ENCODE measurements around the gene ZNF649. TPM values are rescaled to one million over a fixed set of nuclear protein-coding genes. Genes with fewer than 3 reads are reported as not detected.

ZNF649 gene
- total RNA-seq (10 to 100 TPM; 13.0 to 13.2 TPM), total RNA-seq (9.0 to 40.4 (median 26.4) reads per million in 172 experiments)
- polyA plus RNA-seq (2013, experiment 1 of 2) = 7.2 TPM
- 8.4 TPM for polyA plus RNA-seq (2013, experiment 2 of 2)

DNA sequence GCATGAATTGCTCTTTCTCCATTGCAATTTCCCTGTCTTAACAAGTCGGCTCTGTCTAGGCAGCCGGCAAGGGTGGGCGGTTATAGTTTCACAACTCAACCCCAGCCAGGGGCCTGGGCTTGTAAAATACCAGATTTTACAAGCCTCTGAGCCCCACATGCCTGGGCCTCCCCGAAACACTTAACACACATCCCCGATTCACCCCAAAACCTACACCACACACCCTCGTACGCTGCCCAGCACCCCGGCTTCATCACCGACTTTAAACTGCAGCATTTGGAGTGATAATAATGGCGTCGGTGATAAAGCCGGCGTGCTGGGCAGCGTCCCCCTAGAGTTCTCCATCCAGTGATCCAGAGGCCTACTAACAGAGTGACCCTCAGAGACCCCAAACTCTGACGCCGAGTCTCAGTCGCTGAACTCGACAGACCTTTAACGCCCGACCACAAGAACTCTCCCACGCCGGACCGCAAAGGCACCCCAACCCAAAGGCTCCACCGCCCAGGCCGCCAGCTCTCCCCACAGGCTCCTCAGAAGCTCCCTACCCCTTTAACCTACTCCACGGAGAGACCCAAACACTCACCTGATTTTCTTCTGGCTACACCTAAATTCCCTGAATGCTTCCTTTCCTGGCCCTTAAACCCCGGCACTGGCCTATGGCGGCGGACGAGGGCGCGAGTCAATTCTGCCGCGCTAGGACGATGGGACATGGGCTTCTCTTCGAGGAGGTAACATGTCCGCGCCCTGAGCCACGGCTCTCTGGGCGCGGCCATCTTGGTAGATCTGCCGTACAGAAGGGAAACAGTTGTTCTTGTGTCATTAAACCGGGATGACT is at the start of gene ZNF649:
ZNF649 (minus strand) TSS at position 687 of the 835 bp plus-strand sequence. CDS start 4,910 bp downstream, outside the sequence.
- TF ChIP-seq, protein P1, sequence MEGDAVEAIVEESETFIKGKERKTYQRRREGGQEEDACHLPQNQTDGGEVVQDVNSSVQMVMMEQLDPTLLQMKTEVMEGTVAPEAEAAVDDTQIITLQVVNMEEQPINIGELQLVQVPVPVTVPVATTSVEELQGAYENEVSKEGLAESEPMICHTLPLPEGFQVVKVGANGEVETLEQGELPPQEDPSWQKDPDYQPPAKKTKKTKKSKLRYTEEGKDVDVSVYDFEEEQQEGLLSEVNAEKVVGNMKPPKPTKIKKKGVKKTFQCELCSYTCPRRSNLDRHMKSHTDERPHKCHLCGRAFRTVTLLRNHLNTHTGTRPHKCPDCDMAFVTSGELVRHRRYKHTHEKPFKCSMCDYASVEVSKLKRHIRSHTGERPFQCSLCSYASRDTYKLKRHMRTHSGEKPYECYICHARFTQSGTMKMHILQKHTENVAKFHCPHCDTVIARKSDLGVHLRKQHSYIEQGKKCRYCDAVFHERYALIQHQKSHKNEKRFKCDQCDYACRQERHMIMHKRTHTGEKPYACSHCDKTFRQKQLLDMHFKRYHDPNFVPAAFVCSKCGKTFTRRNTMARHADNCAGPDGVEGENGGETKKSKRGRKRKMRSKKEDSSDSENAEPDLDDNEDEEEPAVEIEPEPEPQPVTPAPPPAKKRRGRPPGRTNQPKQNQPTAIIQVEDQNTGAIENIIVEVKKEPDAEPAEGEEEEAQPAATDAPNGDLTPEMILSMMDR (IDR thresholded peaks at IDR 0.05) = no peak
- ATAC-seq (ENCODE audit: poor library complexity) = peak; percentile 91
- ChIA-PET CTCF (no interaction called here), POLR2A (interaction anchor here (0.5 to 2.0 kb wide), 3 partner anchors 22 to 144 kb away, joined by 3 to 7 read pairs (median 3); partner anchors contain the start of genes ZNF350 and ZNF432)
- DNase-seq = peak; percentile 69 to 90 (median 74)
- intact Hi-C loops (cut with DNase I, micrococcal nuclease) = loop anchor here (1.0 to 10.0 kb wide), 6 partner anchors 22 to 993 kb away; partner anchors contain the start of genes ZNF350 (in 2 of the 2), ZNF320 (in 1 of the 2), ZNF432 (in 1 of the 2) and ZNF613 (in 1 of the 2)
- Mint-ChIP-seq H3K36me3 (ENCODE audit: low read depth) (peaks cover 80% of the 10 kb centered on the region), H3K27me3 (peaks cover 36% of the 10 kb centered on the region), H3K4me1 (ENCODE audit: low read depth) (peaks cover 29% of the 10 kb centered on the region), H3K4me3 (peak within 1 kb of the TSS; percentile 100), H3K9me3 (peaks cover 24% of the 10 kb centered on the region), H3K27ac (peak within 1 kb of the TSS; percentile 89)
- Histone ChIP-seq H3K9me3 (ENCODE audit: control insufficient read depth in 1 of 2, insufficient read depth in 1 of 2, low read length in 2 of 2) (peaks cover 42 to 54% of the 10 kb centered on the region in 2 experiments), H3K4me3 (ENCODE audit: low read length) (peak within 1 kb of the TSS; percentile 92), H3K36me3 (ENCODE audit: insufficient read depth, low read length) (peaks cover 10% of the 10 kb centered on the region), H3K27ac (ENCODE audit: low read depth in 1 of 2, low read length in 2 of 2) (peak within 1 kb of the TSS; percentile 53 to 58), H3K27me3 (ENCODE audit: control insufficient read depth in 1 of 2, insufficient read depth in 2 of 2, low read length in 2 of 2) (peaks cover 6 to 9% of the 10 kb centered on the region in 2 experiments), H3K4me1 (ENCODE audit: insufficient read depth, low read length) (peaks cover 14% of the 10 kb centered on the region)

DNA sequence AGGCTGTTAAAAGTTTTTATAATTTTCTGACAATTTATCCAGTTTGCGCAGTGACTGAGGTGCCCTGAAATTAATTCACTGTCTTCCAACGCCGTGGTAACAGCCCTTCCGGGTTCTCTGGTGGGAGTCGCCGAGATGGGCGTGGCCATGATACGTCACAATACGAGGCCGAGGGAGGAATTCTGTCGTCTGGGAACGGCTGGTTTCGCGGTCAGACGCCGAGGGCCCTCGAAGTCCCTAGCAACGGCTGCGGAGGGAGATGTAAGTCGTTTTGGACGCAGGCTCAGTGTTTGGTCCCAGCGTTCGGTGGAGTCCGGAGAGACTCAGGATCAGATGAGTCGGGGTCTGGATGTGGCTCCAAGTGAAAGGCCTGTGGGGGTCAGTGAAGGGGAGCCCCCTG is 44.2 kb upstream of the ZNF649 start:
- Histone ChIP-seq H3K4me3 (ENCODE audit: low read length) (no peak overlapping the region), H3K27ac (ENCODE audit: low read depth in 1 of 2, low read length in 2 of 2) (no peak overlapping the region), H3K9me3 (ENCODE audit: control insufficient read depth in 1 of 2, insufficient read depth in 1 of 2, low read length in 2 of 2) (peaks cover 47 to 78% of the 10 kb centered on the region in 2 experiments), H3K36me3 (ENCODE audit: insufficient read depth, low read length) (peaks cover 8% of the 10 kb centered on the region), H3K27me3 (ENCODE audit: control insufficient read depth in 1 of 2, insufficient read depth in 2 of 2, low read length in 2 of 2) (no peaks in the 10 kb centered on the region), H3K4me1 (ENCODE audit: insufficient read depth, low read length) (no peaks in the 10 kb centered on the region)
- ATAC-seq (ENCODE audit: poor library complexity) = no peak
- H3K4me3 Mint-ChIP-seq = no peak overlapping the region
- TF ChIP-seq, protein P1 (IDR thresholded peaks at IDR 0.05) = no peak
- ChIA-PET POLR2A (no interaction called here), CTCF (no interaction called here)
- peaks cover 73% of the 10 kb centered on the region for H3K36me3 Mint-ChIP-seq (ENCODE audit: low read depth)
- no peak for DNase-seq
- intact Hi-C loops (cut with DNase I, micrococcal nuclease) = no loop called here
- no peaks in the 10 kb centered on the region for H3K4me1 Mint-ChIP-seq (ENCODE audit: low read depth)
- peaks cover 24% of the 10 kb centered on the region for H3K9me3 Mint-ChIP-seq
- H3K27ac Mint-ChIP-seq = no peak overlapping the region
- no peaks in the 10 kb centered on the region for H3K27me3 Mint-ChIP-seq

DNA sequence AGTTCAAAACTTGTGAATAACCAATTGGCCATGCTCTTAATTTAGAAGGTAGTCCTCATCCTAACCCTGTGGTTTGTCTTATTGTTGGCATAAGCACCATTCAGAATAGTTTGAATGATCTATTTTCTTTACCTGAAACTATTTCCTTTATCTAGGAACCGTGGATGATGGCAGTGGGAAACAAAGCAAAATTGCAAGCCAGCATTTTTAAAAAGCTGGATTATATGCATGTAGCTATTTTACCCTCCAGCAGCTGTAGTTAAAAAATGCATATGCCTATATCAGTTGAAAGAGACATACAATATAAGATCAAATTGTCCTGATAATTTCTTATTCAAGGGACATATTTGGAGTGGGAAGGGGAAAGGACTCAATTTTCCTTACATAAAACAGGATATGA is 41.8 kb upstream of the ZNF649 start:
- Mint-ChIP-seq H3K27ac (no peak overlapping the region), H3K4me1 (ENCODE audit: low read depth) (no peaks in the 10 kb centered on the region), H3K4me3 (no peak overlapping the region), H3K36me3 (ENCODE audit: low read depth) (peaks cover 91% of the 10 kb centered on the region), H3K27me3 (no peaks in the 10 kb centered on the region), H3K9me3 (peaks cover 24% of the 10 kb centered on the region)
- DNase-seq (no peak), ATAC-seq (ENCODE audit: poor library complexity) (no peak)
- Histone ChIP-seq H3K4me1 (ENCODE audit: insufficient read depth, low read length) (no peaks in the 10 kb centered on the region), H3K27ac (ENCODE audit: low read depth in 1 of 2, low read length in 2 of 2) (no peak overlapping the region), H3K4me3 (ENCODE audit: low read length) (no peak overlapping the region), H3K9me3 (ENCODE audit: control insufficient read depth in 1 of 2, insufficient read depth in 1 of 2, low read length in 2 of 2) (peaks cover 48 to 97% of the 10 kb centered on the region in 2 experiments), H3K27me3 (ENCODE audit: control insufficient read depth in 1 of 2, insufficient read depth in 2 of 2, low read length in 2 of 2) (no peaks in the 10 kb centered on the region), H3K36me3 (ENCODE audit: insufficient read depth, low read length) (peaks cover 32% of the 10 kb centered on the region)
- ChIA-PET CTCF (no interaction called here), POLR2A (no interaction called here)
- intact Hi-C loops (cut with DNase I, micrococcal nuclease) = no loop called here
- TF ChIP-seq, protein P1 (IDR thresholded peaks at IDR 0.05) = no peak
